Fibroblast of lung (primary cell): ENCODE measurements around the gene TP63.

ENCODE experiments used
- CTCF ChIP-seq, 2 donors: IDR thresholded peaks in 1 of 2; conservative IDR thresholded peaks in 1 of 2; 1 replicate in 1 of 2; 2 replicates in 1 of 2; pipeline ENCODE4 v1.5.1; 2011 to 2012; ENCODE audit warnings: low read length in 2 of 2, control low read depth in 1 of 2, inconsistent platforms in 1 of 2, low read depth in 1 of 2, mild to moderate bottlenecking in 1 of 2
- EZH2 ChIP-seq: IDR thresholded peaks from 2 replicates; pipeline ENCODE4 v1.5.1; 2012; ENCODE audit warnings: low read length, control low read depth, mild to moderate bottlenecking; ENCODE audit errors: missing control alignments

DNA sequence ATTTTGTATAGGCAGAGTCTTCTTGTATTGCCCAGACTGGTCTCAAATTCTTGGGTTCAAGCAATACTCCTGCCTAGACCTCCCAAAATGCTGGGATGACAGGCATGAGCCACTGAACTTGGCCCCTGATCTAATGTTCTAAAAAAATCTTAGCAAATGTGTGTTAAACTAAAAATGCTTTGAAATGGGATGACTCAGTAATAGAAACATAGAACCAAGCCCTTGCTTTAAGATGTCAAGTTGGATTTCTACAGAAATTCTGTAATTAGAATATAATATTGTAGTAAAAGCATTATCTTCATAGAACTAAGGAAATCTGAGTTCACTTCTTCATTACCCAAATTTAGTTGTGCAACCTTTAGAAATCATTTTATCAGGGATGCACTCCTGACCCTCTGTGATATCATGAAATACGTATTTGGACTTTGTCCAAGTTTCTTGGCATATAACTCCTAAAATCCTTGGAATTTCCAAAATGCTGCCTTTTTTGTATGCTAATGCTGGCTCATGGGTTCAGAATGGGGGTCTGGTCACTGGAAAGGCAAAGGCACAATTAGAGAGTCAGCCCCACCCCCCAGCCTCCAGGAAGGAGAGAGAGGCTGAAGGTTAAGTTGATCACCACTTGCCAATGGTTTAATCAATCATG lies 217.3 kb downstream of the TP63 start:
- TF ChIP-seq CTCF (conservative IDR thresholded peaks at IDR 0.05 in 1 of 2, IDR thresholded peaks at IDR 0.05 in 1 of 2; ENCODE audit: low read depth in 1 of 2, low read length in 2 of 2), result no peak
- TF ChIP-seq EZH2, result no peak
